IMR-90 (cell line): ENCODE data around the gene LMX1A. TPM values are rescaled to one million over a fixed set of nuclear protein-coding genes. Genes with fewer than 3 reads are reported as not detected.

Source experiments
- ATAC-seq: fragments of 200-7000 bp; cut with Tn5 transposase; 2 replicates; pipeline ENCODE4 v1.9.1; 2020; ENCODE audit warnings: low read depth, mild to moderate bottlenecking, moderate library complexity
- BruUV-seq: library from RNA; stranded (reverse); fragments of 400-500 nt; replicated peaks from 2 replicates; lab custom pipeline; 2021; lab: Mats Ljungman, UMichigan
- CTCF ChIA-PET: fragments of 300-600 bp; formaldehyde crosslinking; extraction: SDS; loops from one replicate; lab custom pipeline; 2021; ENCODE audit warnings: antibody characterized with exemption; lab: Yijun Ruan, JAX
- POLR2A ChIA-PET: fragments of 300-600 bp; sonication (Branson Sonifier 250); formaldehyde crosslinking; loops from one replicate; lab custom pipeline; 2022; ENCODE audit warnings: antibody characterized with exemption; ENCODE audit not compliant: unreplicated experiment; lab: Charles Lee
- DNase-seq: peaks from one replicate; pipeline ENCODE4 v3.0.0; 2013
- H2AFZ ChIP-seq: replicated peaks from 2 replicates; pipeline ENCODE3; 2013; ENCODE audit warnings: low read length, mild to moderate bottlenecking; ENCODE audit not compliant: poor library complexity
- H2AK5ac ChIP-seq: 2 replicates; pipeline ENCODE4 v1.6.1; 2013; ENCODE audit warnings: low read depth, low read length, inconsistent platforms
- H2AK9ac ChIP-seq: replicated peaks from 2 replicates; pipeline ENCODE3; 2013; ENCODE audit warnings: mild to moderate bottlenecking, low read depth, low read length, moderate library complexity; ENCODE audit not compliant: poor library complexity
- H2BK120ac ChIP-seq: 2 replicates; pipeline ENCODE4 v1.6.1; 2013; ENCODE audit warnings: low read depth, low read length, inconsistent platforms
- H2BK15ac ChIP-seq: 3 replicates; pipeline ENCODE4 v1.6.1; 2013; ENCODE audit warnings: low read depth, low read length, inconsistent platforms
- H2BK20ac ChIP-seq: 2 replicates; pipeline ENCODE4 v1.6.1; 2013; ENCODE audit warnings: low read depth, mild to moderate bottlenecking, inconsistent platforms, low read length, moderate library complexity
- H2BK5ac ChIP-seq: 2 replicates; pipeline ENCODE4 v1.6.1; 2013; ENCODE audit warnings: mild to moderate bottlenecking, low read depth, low read length, inconsistent platforms; ENCODE audit not compliant: poor library complexity, severe bottlenecking
- H3K14ac ChIP-seq: replicated peaks from 2 replicates; pipeline ENCODE4 v1.6.1; 2013; ENCODE audit warnings: low read depth, low read length, inconsistent platforms
- H3K18ac ChIP-seq: 2 replicates; pipeline ENCODE4 v1.6.1; 2013; ENCODE audit warnings: low read depth, low read length, control low read depth
- H3K23ac ChIP-seq: 2 replicates; pipeline ENCODE4 v1.6.1; 2013; ENCODE audit warnings: low read depth, low read length, inconsistent platforms
- H3K27ac ChIP-seq: 2 replicates; pipeline ENCODE4 v1.5.1; 2013; ENCODE audit warnings: mild to moderate bottlenecking, control low read depth, low read length; ENCODE audit not compliant: insufficient read depth
- H3K27me3 ChIP-seq: 2 replicates; pipeline ENCODE4 v1.6.1; 2013; ENCODE audit warnings: low read length; ENCODE audit not compliant: control insufficient read depth, insufficient read depth
- H3K36me3 ChIP-seq: 2 replicates; pipeline ENCODE4 v1.6.1; 2013; ENCODE audit warnings: low read length, mixed read lengths; ENCODE audit not compliant: control insufficient read depth, insufficient read depth
- H3K4ac ChIP-seq: 2 replicates; pipeline ENCODE4 v1.6.1; 2013; ENCODE audit warnings: low read depth, low read length, inconsistent platforms
- H3K4me1 ChIP-seq: 2 replicates; pipeline ENCODE4 v1.6.1; 2013; ENCODE audit warnings: low read length, mixed read lengths; ENCODE audit not compliant: control insufficient read depth, insufficient read depth
- H3K4me2 ChIP-seq: 2 replicates; pipeline ENCODE4 v1.6.1; 2013; ENCODE audit warnings: low read depth, mild to moderate bottlenecking, control low read depth, low read length, moderate library complexity
- H3K4me3 ChIP-seq: 2 replicates; pipeline ENCODE4 v1.5.1; 2013; ENCODE audit warnings: low read depth, mild to moderate bottlenecking, control low read depth, low read length, moderate library complexity; ENCODE audit not compliant: insufficient read depth
- H3K56ac ChIP-seq: 2 replicates; pipeline ENCODE4 v1.6.1; 2013; ENCODE audit warnings: low read length, inconsistent platforms; ENCODE audit not compliant: insufficient read depth; ENCODE audit errors: extremely low read depth
- H3K79me1 ChIP-seq, 2 experiments: 2 replicates each; pipeline ENCODE4 v1.6.1; 2013; ENCODE audit warnings: low read length in 2 of 2, inconsistent platforms in 1 of 2, low read depth in 1 of 2
- H3K9ac ChIP-seq: 2 replicates; pipeline ENCODE4 v1.6.1; 2013; ENCODE audit warnings: low read depth, low read length, control low read depth
- H3K9me1 ChIP-seq: 2 replicates; pipeline ENCODE4 v1.6.1; 2013; ENCODE audit warnings: low read length, inconsistent platforms; ENCODE audit not compliant: insufficient read depth
- H3K9me3 ChIP-seq: 2 replicates; pipeline ENCODE4 v1.6.1; 2013; ENCODE audit warnings: low read length; ENCODE audit not compliant: control insufficient read depth, insufficient read depth
- H4K20me1 ChIP-seq: 2 replicates; pipeline ENCODE4 v1.6.1; 2013; ENCODE audit warnings: low read length, inconsistent platforms; ENCODE audit not compliant: insufficient read depth
- H4K5ac ChIP-seq: 2 replicates; pipeline ENCODE4 v1.6.1; 2013; ENCODE audit warnings: mild to moderate bottlenecking, low read depth, low read length, control low read depth
- H4K8ac ChIP-seq, 2 experiments: 2 replicates each; pipeline ENCODE4 v1.6.1; 2013; ENCODE audit warnings: low read depth in 2 of 2, low read length in 2 of 2, control low read depth in 1 of 2, inconsistent platforms in 1 of 2
- H4K91ac ChIP-seq: 2 replicates; pipeline ENCODE4 v1.6.1; 2013; ENCODE audit warnings: low read depth, low read length, inconsistent platforms; ENCODE audit not compliant: insufficient read depth
- BHLHE40 ChIP-seq: fragments of 150-350 bp; IDR thresholded peaks from 2 replicates; pipeline ENCODE4 v1.6.1; 2016; ENCODE audit warnings: mild to moderate bottlenecking, low read depth, low read length
- CEBPB ChIP-seq: IDR thresholded peaks from 2 replicates; pipeline ENCODE4 v1.6.1; 2012; ENCODE audit warnings: low read depth, low read length, improper control_type of control experiment
- CHD1 ChIP-seq: IDR thresholded peaks from 2 replicates; pipeline ENCODE4 v1.6.1; 2012; ENCODE audit warnings: low read depth, low read length, improper control_type of control experiment
- FOS ChIP-seq: fragments of 150-350 bp; IDR thresholded peaks from 2 replicates; pipeline ENCODE4 v1.6.1; 2016; ENCODE audit warnings: low read depth, low read length
- MAFK ChIP-seq: IDR thresholded peaks from 2 replicates; pipeline ENCODE4 v1.6.1; 2012; ENCODE audit warnings: low read depth, low read length, improper control_type of control experiment
- MAZ ChIP-seq: IDR thresholded peaks from 2 replicates; pipeline ENCODE4 v1.6.1; 2012; ENCODE audit warnings: low read depth, mild to moderate bottlenecking, low read length, improper control_type of control experiment, moderate library complexity, borderline replicate concordance
- MXI1 ChIP-seq: IDR thresholded peaks from 2 replicates; pipeline ENCODE4 v1.6.1; 2012; ENCODE audit warnings: low read depth, mild to moderate bottlenecking, low read length, moderate library complexity, borderline replicate concordance
- POLR2A ChIP-seq: IDR thresholded peaks from 2 replicates; pipeline ENCODE4 v1.6.1; 2012; ENCODE audit warnings: mild to moderate bottlenecking, low read depth, low read length
- RCOR1 ChIP-seq: IDR thresholded peaks from 2 replicates; pipeline ENCODE4 v1.6.1; 2012; ENCODE audit warnings: mild to moderate bottlenecking, low read length, improper control_type of control experiment; ENCODE audit not compliant: insufficient replicate concordance
- RFX5 ChIP-seq: IDR thresholded peaks from 2 replicates; pipeline ENCODE4 v1.8.0; 2012; ENCODE audit warnings: low read depth, mild to moderate bottlenecking, low read length, moderate library complexity
- WGBS, 2 experiments: methylation state at CpG; one replicate each; pipeline versions ENCODE4 v1.1.5 to v1.1.7; 2013; ENCODE audit warnings: missing lambda C conversion rate in 2 of 2; ENCODE audit not compliant: insufficient read length in 1 of 2; ENCODE audit errors: extremely low coverage in 2 of 2; 5-methylcytosine and 5-hydroxymethylcytosine counted together
- dilution Hi-C: fragments of 300-500 bp; cut with HindIII; formaldehyde crosslinking; loops from one replicate; pipeline ENCODE4 v1.14.3; 2018; ENCODE audit warnings: low sequenced_read_pairs; ENCODE audit not compliant: unreplicated experiment
- in situ Hi-C: fragments of 300-500 bp; cut with MboI; formaldehyde crosslinking; loops from 3 replicates; pipeline ENCODE4 v1.14.3; 2019; ENCODE audit warnings: low sequenced_read_pairs, inconsistent platforms, mixed read lengths
- intact Hi-C: fragments of 100-400 bp; cut with micrococcal nuclease; formaldehyde crosslinking; loops from 2 replicates; pipeline ENCODE4 v1.10.0; 2022
- polyA plus RNA-seq, 3 experiments: library from polyadenylated mRNA; depleted of rRNA; stranded (reverse); fragments of >200 nt; gene quantifications; 2 replicates each; pipeline ENCODE4 v1.2.3, GENCODE V29; 2012; ENCODE audit warnings: low replicate concordance in 1 of 3
- total RNA-seq: library from RNA; depleted of rRNA; stranded (reverse); fragments of >200 nt; gene quantifications from 2 replicates; pipeline ENCODE4 v1.2.3, GENCODE V29; 2012
- TF ChIP-seq, protein P1 (sequence below): conservative IDR thresholded peaks from 2 replicates; pipeline ENCODE4 v1.5.1; 2012; ENCODE audit warnings: mild to moderate bottlenecking, low read depth, low read length, improper control_type of control experiment
- TF ChIP-seq, protein P2 (sequence below): fragments of 150-350 bp; IDR thresholded peaks from 2 replicates; pipeline ENCODE4 v1.6.1; 2016; ENCODE audit warnings: low read depth, mild to moderate bottlenecking, low read length, moderate library complexity, borderline replicate concordance
- TF ChIP-seq, protein P3 (sequence below): fragments of 150-350 bp; IDR thresholded peaks from 2 replicates; pipeline ENCODE4 v1.6.1; 2017; ENCODE audit warnings: mild to moderate bottlenecking, antibody characterized with exemption, low read length, low read depth

The LMX1A gene
- total and polyA plus RNA-seq, 2 of the 4 experiments (the other 2 are of a cell fraction), result not detected

DNA sequence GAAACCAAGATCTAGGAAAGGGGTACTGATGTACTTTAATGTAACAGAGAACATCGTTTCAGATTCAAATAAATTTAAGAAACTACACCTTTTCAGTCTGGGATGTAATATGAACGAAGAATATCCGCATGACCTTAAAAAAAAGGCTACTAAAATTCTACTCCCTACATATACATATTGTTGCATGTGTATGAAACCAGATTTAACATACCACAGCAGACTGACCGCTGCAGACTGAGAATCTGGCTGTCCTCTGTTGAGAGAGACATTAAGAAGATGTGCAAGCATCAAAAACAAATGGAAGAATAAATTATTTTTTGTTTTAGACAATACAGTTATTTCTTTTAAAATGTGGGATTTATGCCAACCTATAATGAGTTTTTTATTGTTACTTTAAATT is 166.6 kb downstream of the LMX1A start:
- H2BK120ac ChIP-seq, result no peak overlapping the region
- DNase-seq (no peak), ATAC-seq (no peak)
- no peak overlapping the region for H3K56ac ChIP-seq
- H4K8ac ChIP-seq, result no peak overlapping the region
- in situ Hi-C loops, result no loop called here
- dilution Hi-C loops, result no loop called here
- H3K14ac ChIP-seq, result no peak overlapping the region
- no peaks in the 10 kb centered on the region for H3K79me1 ChIP-seq
- H2AK9ac ChIP-seq, result no peak overlapping the region
- no peak overlapping the region for H4K5ac ChIP-seq
- ChIA-PET POLR2A (no interaction called here), CTCF (no interaction called here)
- no TSS peak for BruUV-seq
- no peaks in the 10 kb centered on the region for H3K9me1 ChIP-seq
- no peaks in the 10 kb centered on the region for H3K9me3 ChIP-seq
- no peak for TF ChIP-seq MAZ
- TF ChIP-seq RFX5, result no peak
- TF ChIP-seq CEBPB, result no peak
- TF ChIP-seq, protein P1, sequence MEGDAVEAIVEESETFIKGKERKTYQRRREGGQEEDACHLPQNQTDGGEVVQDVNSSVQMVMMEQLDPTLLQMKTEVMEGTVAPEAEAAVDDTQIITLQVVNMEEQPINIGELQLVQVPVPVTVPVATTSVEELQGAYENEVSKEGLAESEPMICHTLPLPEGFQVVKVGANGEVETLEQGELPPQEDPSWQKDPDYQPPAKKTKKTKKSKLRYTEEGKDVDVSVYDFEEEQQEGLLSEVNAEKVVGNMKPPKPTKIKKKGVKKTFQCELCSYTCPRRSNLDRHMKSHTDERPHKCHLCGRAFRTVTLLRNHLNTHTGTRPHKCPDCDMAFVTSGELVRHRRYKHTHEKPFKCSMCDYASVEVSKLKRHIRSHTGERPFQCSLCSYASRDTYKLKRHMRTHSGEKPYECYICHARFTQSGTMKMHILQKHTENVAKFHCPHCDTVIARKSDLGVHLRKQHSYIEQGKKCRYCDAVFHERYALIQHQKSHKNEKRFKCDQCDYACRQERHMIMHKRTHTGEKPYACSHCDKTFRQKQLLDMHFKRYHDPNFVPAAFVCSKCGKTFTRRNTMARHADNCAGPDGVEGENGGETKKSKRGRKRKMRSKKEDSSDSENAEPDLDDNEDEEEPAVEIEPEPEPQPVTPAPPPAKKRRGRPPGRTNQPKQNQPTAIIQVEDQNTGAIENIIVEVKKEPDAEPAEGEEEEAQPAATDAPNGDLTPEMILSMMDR, result no peak
- no peak for TF ChIP-seq CHD1
- no peak for TF ChIP-seq RCOR1
- no peak for TF ChIP-seq FOS
- no peak for TF ChIP-seq POLR2A
- TF ChIP-seq MXI1, result no peak
- TF ChIP-seq, protein P2, sequence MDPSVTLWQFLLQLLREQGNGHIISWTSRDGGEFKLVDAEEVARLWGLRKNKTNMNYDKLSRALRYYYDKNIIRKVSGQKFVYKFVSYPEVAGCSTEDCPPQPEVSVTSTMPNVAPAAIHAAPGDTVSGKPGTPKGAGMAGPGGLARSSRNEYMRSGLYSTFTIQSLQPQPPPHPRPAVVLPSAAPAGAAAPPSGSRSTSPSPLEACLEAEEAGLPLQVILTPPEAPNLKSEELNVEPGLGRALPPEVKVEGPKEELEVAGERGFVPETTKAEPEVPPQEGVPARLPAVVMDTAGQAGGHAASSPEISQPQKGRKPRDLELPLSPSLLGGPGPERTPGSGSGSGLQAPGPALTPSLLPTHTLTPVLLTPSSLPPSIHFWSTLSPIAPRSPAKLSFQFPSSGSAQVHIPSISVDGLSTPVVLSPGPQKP, result no peak
- no peak for TF ChIP-seq BHLHE40
- TF ChIP-seq MAFK, result no peak
- TF ChIP-seq, protein P3, sequence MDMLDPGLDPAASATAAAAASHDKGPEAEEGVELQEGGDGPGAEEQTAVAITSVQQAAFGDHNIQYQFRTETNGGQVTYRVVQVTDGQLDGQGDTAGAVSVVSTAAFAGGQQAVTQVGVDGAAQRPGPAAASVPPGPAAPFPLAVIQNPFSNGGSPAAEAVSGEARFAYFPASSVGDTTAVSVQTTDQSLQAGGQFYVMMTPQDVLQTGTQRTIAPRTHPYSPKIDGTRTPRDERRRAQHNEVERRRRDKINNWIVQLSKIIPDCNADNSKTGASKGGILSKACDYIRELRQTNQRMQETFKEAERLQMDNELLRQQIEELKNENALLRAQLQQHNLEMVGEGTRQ, result no peak
- no peaks in the 10 kb centered on the region for H3K27me3 ChIP-seq
- no peak overlapping the region for H2BK5ac ChIP-seq
- H3K23ac ChIP-seq, result no peak overlapping the region
- H2BK15ac ChIP-seq, result no peak overlapping the region
- no peak overlapping the region for H3K9ac ChIP-seq
- H3K4me2 ChIP-seq, result no peak overlapping the region
- no peak overlapping the region for H3K27ac ChIP-seq
- no peaks in the 10 kb centered on the region for H3K4me1 ChIP-seq
- H2AK5ac ChIP-seq, result no peak overlapping the region
- H3K36me3 ChIP-seq, result no peaks in the 10 kb centered on the region
- no peak overlapping the region for H3K18ac ChIP-seq
- WGBS, 2 experiments, result no CpG with 5 or more reads among the region's 4 CpGs
- H2AFZ ChIP-seq, result no peak overlapping the region
- H4K20me1 ChIP-seq, result no peaks in the 10 kb centered on the region
- H2BK20ac ChIP-seq, result no peak overlapping the region
- H3K4ac ChIP-seq, result no peak overlapping the region
- H4K91ac ChIP-seq, result no peak overlapping the region
- no peak overlapping the region for H3K4me3 ChIP-seq
- intact Hi-C loops, result no loop called here
